WTC11 (cell line): ENCODE data around the gene CADM2. TPM values are rescaled to one million over a fixed set of nuclear protein-coding genes. Genes with fewer than 3 reads are reported as not detected.

ENCODE experiments used
- ATAC-seq: fragments of 200-7000 bp; cut with Tn5 transposase; 2 replicates; pipeline ENCODE4 v1.10.0; 2021; ENCODE audit warnings: mild to moderate bottlenecking, moderate library complexity
- CTCF ChIA-PET: fragments of 300-600 bp; sonication (Branson Sonifier 250); formaldehyde crosslinking; loops from one replicate; lab custom pipeline; 2021; ENCODE audit warnings: antibody characterized with exemption; lab: Charles Lee
- POLR2A ChIA-PET: fragments of 350-600 bp; sonication (Branson Sonifier 250); formaldehyde crosslinking; loops from one replicate; lab custom pipeline; 2021; ENCODE audit warnings: antibody characterized with exemption; lab: Charles Lee
- DNase-seq: peaks from one replicate; pipeline ENCODE4 v3.0.0; 2021; ENCODE audit warnings: low spot score
- H3K27ac Mint-ChIP-seq: 2 replicates; pipeline ENCODE4 v1.8.0; 2021; ENCODE audit warnings: mixed read lengths
- H3K27me3 Mint-ChIP-seq: 2 replicates; pipeline ENCODE4 v1.8.0; 2021; ENCODE audit warnings: low read depth, mild to moderate bottlenecking, moderate library complexity, mixed read lengths
- H3K36me3 Mint-ChIP-seq: 2 replicates; pipeline ENCODE4 v1.8.0; 2021; ENCODE audit warnings: mixed read lengths
- H3K4me1 Mint-ChIP-seq: 2 replicates; pipeline ENCODE4 v1.8.0; 2022; ENCODE audit warnings: mixed read lengths
- H3K4me3 Mint-ChIP-seq: 2 replicates; pipeline ENCODE4 v1.8.0; 2021; ENCODE audit warnings: mild to moderate bottlenecking, moderate library complexity, mixed read lengths
- H3K9me3 Mint-ChIP-seq: 2 replicates; pipeline ENCODE4 v1.8.0; 2021; ENCODE audit warnings: mixed read lengths
- CREB1 ChIP-seq: sonication (generic); formaldehyde crosslinking; IDR thresholded peaks from 2 replicates; pipeline ENCODE4 v1.8.0; 2023; ENCODE audit warnings: mild to moderate bottlenecking, missing genetic modification reagents
- FOXP1 ChIP-seq: sonication (generic); formaldehyde crosslinking; IDR thresholded peaks from 2 replicates; pipeline ENCODE4 v1.8.0; 2022; ENCODE audit warnings: missing genetic modification reagents, mild to moderate bottlenecking, moderate library complexity, borderline replicate concordance
- HMGA2 ChIP-seq: fragments of 250-450 bp; sonication (Bioruptor Pico); IDR thresholded peaks from 2 replicates; pipeline ENCODE4 v1.4.0; 2021; ENCODE audit warnings: mild to moderate bottlenecking, moderate library complexity
- JUN ChIP-seq: sonication (generic); formaldehyde crosslinking; IDR thresholded peaks from 2 replicates; pipeline ENCODE4 v1.8.0; 2023; ENCODE audit warnings: mild to moderate bottlenecking, missing genetic modification reagents
- MXD4 ChIP-seq: fragments of 250-450 bp; sonication (Bioruptor Pico); IDR thresholded peaks from 2 replicates; pipeline ENCODE4 v1.8.0; 2021; ENCODE audit warnings: mild to moderate bottlenecking, moderate library complexity, borderline replicate concordance
- NFE2L1 ChIP-seq: sonication (generic); formaldehyde crosslinking; IDR thresholded peaks from 2 replicates; pipeline ENCODE4 v1.8.1; 2023; ENCODE audit warnings: missing genetic modification reagents
- PRRX2 ChIP-seq: fragments of 250-450 bp; sonication (Bioruptor Pico); IDR thresholded peaks from 2 replicates; pipeline ENCODE4 v1.8.0; 2021; ENCODE audit warnings: mild to moderate bottlenecking
- SOX15 ChIP-seq: fragments of 250-450 bp; sonication (Bioruptor Pico); IDR thresholded peaks from 2 replicates; pipeline ENCODE4 v1.9.0; 2021; ENCODE audit warnings: mild to moderate bottlenecking
- TP53 ChIP-seq: sonication (generic); formaldehyde crosslinking; IDR thresholded peaks from 2 replicates; pipeline ENCODE4 v1.8.1; 2023; ENCODE audit warnings: mild to moderate bottlenecking, missing genetic modification reagents
- USF2 ChIP-seq: sonication (generic); formaldehyde crosslinking; IDR thresholded peaks from 2 replicates; pipeline ENCODE4 v1.8.1; 2023; ENCODE audit warnings: mild to moderate bottlenecking, missing genetic modification reagents, moderate library complexity
- ZNF281 ChIP-seq: sonication (generic); formaldehyde crosslinking; IDR thresholded peaks from 2 replicates; pipeline ENCODE4 v1.8.0; 2023; ENCODE audit warnings: mild to moderate bottlenecking, missing genetic modification reagents
- total RNA-seq: library from RNA; stranded (reverse); gene quantifications from 3 replicates; pipeline ENCODE4 v1.2.3, GENCODE V29; 2021
- TF ChIP-seq, protein P1 (sequence below): sonication (generic); formaldehyde crosslinking; IDR thresholded peaks from 2 replicates; pipeline ENCODE4 v1.8.1; 2022; ENCODE audit warnings: low read depth, mild to moderate bottlenecking, moderate library complexity, missing genetic modification reagents, borderline replicate concordance
- TF ChIP-seq, protein P2 (sequence below): sonication (generic); formaldehyde crosslinking; IDR thresholded peaks from 2 replicates; pipeline ENCODE4 v1.8.1; 2022; ENCODE audit warnings: missing genetic modification reagents, borderline replicate concordance
- TF ChIP-seq, protein P3 (sequence below): sonication (generic); formaldehyde crosslinking; IDR thresholded peaks from 2 replicates; pipeline ENCODE4 v1.8.1; 2022; ENCODE audit warnings: mild to moderate bottlenecking, missing genetic modification reagents, moderate library complexity, borderline replicate concordance
- TF ChIP-seq, protein P4 (sequence below): sonication (generic); formaldehyde crosslinking; conservative IDR thresholded peaks from 2 replicates; pipeline ENCODE4 v1.8.1; 2022; ENCODE audit warnings: mild to moderate bottlenecking, missing genetic modification reagents
- TF ChIP-seq, protein P5 (sequence below): sonication (generic); formaldehyde crosslinking; IDR thresholded peaks from 2 replicates; pipeline ENCODE4 v1.8.0; 2023; ENCODE audit warnings: missing genetic modification reagents, mild to moderate bottlenecking, borderline replicate concordance
- TF ChIP-seq, protein P6 (sequence below): sonication (generic); formaldehyde crosslinking; IDR thresholded peaks from 2 replicates; pipeline ENCODE4 v1.8.0; 2022; ENCODE audit warnings: mild to moderate bottlenecking, missing genetic modification reagents
- TF ChIP-seq, protein P7 (sequence below): fragments of 250-450 bp; sonication (Bioruptor Pico); conservative IDR thresholded peaks from 2 replicates; pipeline ENCODE4 v1.9.0; 2021; ENCODE audit warnings: mild to moderate bottlenecking
- TF ChIP-seq, protein P8 (sequence below): sonication (generic); formaldehyde crosslinking; IDR thresholded peaks from 2 replicates; pipeline ENCODE4 v1.8.1; 2023; ENCODE audit warnings: mild to moderate bottlenecking, missing genetic modification reagents

CADM2 gene
- total RNA-seq, 1 experiment from 2014 or later = 18.8 TPM

DNA sequence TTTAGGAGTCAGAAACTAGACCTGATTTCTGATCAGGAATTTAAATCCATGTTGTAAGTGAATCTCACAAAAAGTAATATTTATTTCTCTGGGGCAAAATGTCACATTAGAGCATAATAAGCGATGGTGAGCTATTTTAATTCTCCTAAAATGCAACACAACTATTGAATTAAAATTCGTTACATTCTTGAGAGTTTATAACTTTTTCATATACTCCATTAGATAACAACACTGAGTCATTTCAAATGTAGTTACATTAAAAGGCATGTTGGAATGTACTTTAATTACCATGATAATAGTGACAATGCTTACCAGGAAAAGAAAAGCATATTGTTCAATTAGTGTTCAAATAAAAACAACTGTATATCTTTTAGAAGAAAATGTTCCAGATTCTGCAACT is 116.9 kb downstream of the CADM2 start (continued):
- TF ChIP-seq ZNF281 (CRISPR knock-in tag) (no peak), TP53 (CRISPR knock-in tag) (no peak), PRRX2 (CRISPR knock-in tag) (no peak), NFE2L1 (CRISPR knock-in tag) (no peak), HMGA2 (no peak), FOXP1 (no peak), CREB1 (CRISPR knock-in tag) (no peak)
- TF ChIP-seq, protein P1, sequence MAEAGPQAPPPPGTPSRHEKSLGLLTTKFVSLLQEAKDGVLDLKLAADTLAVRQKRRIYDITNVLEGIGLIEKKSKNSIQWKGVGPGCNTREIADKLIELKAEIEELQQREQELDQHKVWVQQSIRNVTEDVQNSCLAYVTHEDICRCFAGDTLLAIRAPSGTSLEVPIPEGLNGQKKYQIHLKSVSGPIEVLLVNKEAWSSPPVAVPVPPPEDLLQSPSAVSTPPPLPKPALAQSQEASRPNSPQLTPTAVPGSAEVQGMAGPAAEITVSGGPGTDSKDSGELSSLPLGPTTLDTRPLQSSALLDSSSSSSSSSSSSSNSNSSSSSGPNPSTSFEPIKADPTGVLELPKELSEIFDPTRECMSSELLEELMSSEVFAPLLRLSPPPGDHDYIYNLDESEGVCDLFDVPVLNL (CRISPR knock-in tag) = no peak
- TF ChIP-seq, protein P2, sequence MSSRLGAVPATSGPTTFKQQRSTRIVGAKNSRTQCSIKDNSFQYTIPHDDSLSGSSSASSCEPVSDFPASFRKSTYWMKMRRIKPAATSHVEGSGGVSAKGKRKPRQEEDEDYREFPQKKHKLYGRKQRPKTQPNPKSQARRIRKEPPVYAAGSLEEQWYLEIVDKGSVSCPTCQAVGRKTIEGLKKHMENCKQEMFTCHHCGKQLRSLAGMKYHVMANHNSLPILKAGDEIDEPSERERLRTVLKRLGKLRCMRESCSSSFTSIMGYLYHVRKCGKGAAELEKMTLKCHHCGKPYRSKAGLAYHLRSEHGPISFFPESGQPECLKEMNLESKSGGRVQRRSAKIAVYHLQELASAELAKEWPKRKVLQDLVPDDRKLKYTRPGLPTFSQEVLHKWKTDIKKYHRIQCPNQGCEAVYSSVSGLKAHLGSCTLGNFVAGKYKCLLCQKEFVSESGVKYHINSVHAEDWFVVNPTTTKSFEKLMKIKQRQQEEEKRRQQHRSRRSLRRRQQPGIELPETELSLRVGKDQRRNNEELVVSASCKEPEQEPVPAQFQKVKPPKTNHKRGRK (CRISPR knock-in tag) = no peak
- TF ChIP-seq, protein P3, sequence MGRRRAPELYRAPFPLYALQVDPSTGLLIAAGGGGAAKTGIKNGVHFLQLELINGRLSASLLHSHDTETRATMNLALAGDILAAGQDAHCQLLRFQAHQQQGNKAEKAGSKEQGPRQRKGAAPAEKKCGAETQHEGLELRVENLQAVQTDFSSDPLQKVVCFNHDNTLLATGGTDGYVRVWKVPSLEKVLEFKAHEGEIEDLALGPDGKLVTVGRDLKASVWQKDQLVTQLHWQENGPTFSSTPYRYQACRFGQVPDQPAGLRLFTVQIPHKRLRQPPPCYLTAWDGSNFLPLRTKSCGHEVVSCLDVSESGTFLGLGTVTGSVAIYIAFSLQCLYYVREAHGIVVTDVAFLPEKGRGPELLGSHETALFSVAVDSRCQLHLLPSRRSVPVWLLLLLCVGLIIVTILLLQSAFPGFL (CRISPR knock-in tag) = no peak

GRCh38 chr3:85077018-85077417 is 118.2 kb downstream of the CADM2 start:
- Mint-ChIP-seq H3K4me3 (no peak overlapping the region), H3K27me3 (no peaks in the 10 kb centered on the region), H3K9me3 (no peaks in the 10 kb centered on the region), H3K4me1 (peaks cover 33% of the 10 kb centered on the region), H3K36me3 (no peaks in the 10 kb centered on the region), H3K27ac (no peak overlapping the region)
- ChIA-PET CTCF (no interaction called here), POLR2A (no interaction called here)
- ATAC-seq (no peak), DNase-seq (no peak)
- TF ChIP-seq, protein P4, sequence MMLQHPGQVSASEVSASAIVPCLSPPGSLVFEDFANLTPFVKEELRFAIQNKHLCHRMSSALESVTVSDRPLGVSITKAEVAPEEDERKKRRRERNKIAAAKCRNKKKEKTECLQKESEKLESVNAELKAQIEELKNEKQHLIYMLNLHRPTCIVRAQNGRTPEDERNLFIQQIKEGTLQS = no peak
- TF ChIP-seq, protein P5, sequence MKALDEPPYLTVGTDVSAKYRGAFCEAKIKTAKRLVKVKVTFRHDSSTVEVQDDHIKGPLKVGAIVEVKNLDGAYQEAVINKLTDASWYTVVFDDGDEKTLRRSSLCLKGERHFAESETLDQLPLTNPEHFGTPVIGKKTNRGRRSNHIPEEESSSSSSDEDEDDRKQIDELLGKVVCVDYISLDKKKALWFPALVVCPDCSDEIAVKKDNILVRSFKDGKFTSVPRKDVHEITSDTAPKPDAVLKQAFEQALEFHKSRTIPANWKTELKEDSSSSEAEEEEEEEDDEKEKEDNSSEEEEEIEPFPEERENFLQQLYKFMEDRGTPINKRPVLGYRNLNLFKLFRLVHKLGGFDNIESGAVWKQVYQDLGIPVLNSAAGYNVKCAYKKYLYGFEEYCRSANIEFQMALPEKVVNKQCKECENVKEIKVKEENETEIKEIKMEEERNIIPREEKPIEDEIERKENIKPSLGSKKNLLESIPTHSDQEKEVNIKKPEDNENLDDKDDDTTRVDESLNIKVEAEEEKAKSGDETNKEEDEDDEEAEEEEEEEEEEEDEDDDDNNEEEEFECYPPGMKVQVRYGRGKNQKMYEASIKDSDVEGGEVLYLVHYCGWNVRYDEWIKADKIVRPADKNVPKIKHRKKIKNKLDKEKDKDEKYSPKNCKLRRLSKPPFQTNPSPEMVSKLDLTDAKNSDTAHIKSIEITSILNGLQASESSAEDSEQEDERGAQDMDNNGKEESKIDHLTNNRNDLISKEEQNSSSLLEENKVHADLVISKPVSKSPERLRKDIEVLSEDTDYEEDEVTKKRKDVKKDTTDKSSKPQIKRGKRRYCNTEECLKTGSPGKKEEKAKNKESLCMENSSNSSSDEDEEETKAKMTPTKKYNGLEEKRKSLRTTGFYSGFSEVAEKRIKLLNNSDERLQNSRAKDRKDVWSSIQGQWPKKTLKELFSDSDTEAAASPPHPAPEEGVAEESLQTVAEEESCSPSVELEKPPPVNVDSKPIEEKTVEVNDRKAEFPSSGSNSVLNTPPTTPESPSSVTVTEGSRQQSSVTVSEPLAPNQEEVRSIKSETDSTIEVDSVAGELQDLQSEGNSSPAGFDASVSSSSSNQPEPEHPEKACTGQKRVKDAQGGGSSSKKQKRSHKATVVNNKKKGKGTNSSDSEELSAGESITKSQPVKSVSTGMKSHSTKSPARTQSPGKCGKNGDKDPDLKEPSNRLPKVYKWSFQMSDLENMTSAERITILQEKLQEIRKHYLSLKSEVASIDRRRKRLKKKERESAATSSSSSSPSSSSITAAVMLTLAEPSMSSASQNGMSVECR (CRISPR knock-in tag) = no peak
- TF ChIP-seq, protein P6, sequence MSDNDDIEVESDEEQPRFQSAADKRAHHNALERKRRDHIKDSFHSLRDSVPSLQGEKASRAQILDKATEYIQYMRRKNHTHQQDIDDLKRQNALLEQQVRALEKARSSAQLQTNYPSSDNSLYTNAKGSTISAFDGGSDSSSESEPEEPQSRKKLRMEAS (CRISPR knock-in tag) = no peak
- TF ChIP-seq USF2 (no peak), TP53 (CRISPR knock-in tag) (no peak), JUN (CRISPR knock-in tag) (no peak), MXD4 (CRISPR knock-in tag) (no peak), SOX15 (CRISPR knock-in tag) (no peak)
- TF ChIP-seq, protein P7, sequence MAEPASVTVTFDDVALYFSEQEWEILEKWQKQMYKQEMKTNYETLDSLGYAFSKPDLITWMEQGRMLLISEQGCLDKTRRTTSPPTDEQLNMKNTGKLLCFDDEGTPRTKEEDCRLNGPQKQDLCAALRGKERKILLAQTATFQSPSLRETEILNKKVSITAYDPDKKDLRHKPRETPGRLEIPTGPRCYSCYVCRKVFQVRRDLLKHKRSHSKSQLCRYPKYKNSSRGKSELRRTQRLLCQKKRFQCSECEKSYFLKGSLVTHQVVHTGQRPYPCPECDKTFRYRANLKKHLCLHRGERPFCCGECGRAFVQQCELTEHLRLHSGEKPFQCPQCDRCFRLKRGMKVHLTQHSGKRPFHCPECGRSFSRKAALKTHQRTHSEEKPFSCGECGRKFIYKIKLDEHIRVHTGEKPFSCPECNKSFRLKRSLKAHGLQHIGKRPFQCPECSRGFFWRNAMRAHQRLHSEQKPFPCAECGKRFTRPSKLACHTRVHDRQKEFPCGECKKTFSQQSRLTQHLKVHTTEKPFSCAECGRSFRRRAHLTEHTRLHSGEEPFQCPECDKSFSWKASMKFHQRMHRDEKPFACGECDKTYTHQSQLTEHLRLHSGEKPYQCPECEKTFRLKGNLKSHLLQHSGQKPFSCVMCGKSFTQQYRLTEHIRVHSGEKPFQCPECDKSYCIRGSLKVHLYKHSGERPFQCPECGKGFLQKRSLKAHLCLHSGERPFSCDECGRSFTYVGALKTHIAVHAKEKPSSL (CRISPR knock-in tag) = no peak
- TF ChIP-seq, protein P8, sequence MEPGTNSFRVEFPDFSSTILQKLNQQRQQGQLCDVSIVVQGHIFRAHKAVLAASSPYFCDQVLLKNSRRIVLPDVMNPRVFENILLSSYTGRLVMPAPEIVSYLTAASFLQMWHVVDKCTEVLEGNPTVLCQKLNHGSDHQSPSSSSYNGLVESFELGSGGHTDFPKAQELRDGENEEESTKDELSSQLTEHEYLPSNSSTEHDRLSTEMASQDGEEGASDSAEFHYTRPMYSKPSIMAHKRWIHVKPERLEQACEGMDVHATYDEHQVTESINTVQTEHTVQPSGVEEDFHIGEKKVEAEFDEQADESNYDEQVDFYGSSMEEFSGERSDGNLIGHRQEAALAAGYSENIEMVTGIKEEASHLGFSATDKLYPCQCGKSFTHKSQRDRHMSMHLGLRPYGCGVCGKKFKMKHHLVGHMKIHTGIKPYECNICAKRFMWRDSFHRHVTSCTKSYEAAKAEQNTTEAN (CRISPR knock-in tag) = no peak
